BJ (cell line): ENCODE measurements around the gene OR8D1. TPM values are rescaled to one million over a fixed set of nuclear protein-coding genes. Genes with fewer than 3 reads are reported as not detected.
"Not testable (repeated sequence)": the region's sequence is repeated elsewhere in the genome, so short reads cannot be mapped to it uniquely, and the experiment has no call there.

Source experiments
- CTCF ChIA-PET: fragments of 350-600 bp; formaldehyde crosslinking; extraction: SDS; loops from one replicate; lab custom pipeline; 2021; ENCODE audit warnings: antibody characterized with exemption, inconsistent platforms; lab: Yijun Ruan, JAX
- POLR2A ChIA-PET: fragments of 300-600 bp; sonication (Branson Sonifier 250); formaldehyde crosslinking; extraction: SDS; loops from one replicate; lab custom pipeline; 2021; ENCODE audit warnings: antibody characterized with exemption; lab: Charles Lee
- DNase-seq: peaks from one replicate; pipeline ENCODE4 v3.0.0-alpha.2; 2011; ENCODE audit warnings: low read depth
- H3K27me3 ChIP-seq: 2 replicates; pipeline ENCODE4 v1.6.0; 2011; ENCODE audit warnings: low read length; ENCODE audit not compliant: control insufficient read depth, insufficient read depth
- H3K36me3 ChIP-seq: 2 replicates; pipeline ENCODE4 v1.5.1; 2011; ENCODE audit warnings: low read length; ENCODE audit not compliant: control insufficient read depth, insufficient read depth
- H3K4me3 ChIP-seq: 2 replicates; pipeline ENCODE4 v1.5.1; 2011; ENCODE audit warnings: low read depth, mild to moderate bottlenecking, control low read depth, low read length
- CTCF ChIP-seq: IDR thresholded peaks from 2 replicates; pipeline ENCODE4 v1.5.1; 2011; ENCODE audit warnings: low read depth, mild to moderate bottlenecking, control low read depth, inconsistent platforms, low read length, moderate library complexity; ENCODE audit not compliant: insufficient read depth
- polyA plus RNA-seq: library from polyadenylated mRNA; depleted of rRNA; stranded (reverse); fragments of >200 nt; gene quantifications from 2 replicates; pipeline ENCODE4 v1.2.3, GENCODE V29; 2011; rRNA removed

Gene OR8D1
- polyA plus RNA-seq, 1 experiment = not detected

GRCh38 chr11:124277207-124277606 lies 36.5 kb downstream of the OR8D1 start:
- CTCF ChIA-PET = no interaction called here
- no peaks in the 10 kb centered on the region for H3K27me3 ChIP-seq
- TF ChIP-seq CTCF = no peak
- H3K4me3 ChIP-seq = no peak overlapping the region
- POLR2A ChIA-PET = no interaction called here
- no peak for DNase-seq
- no peaks in the 10 kb centered on the region for H3K36me3 ChIP-seq

GRCh38 chr11:124276081-124276480 lies 37.7 kb downstream of the OR8D1 start:
- CTCF ChIA-PET = no interaction called here
- POLR2A ChIA-PET = no interaction called here
- Histone ChIP-seq H3K36me3 (no peaks in the 10 kb centered on the region), H3K4me3 (no peak overlapping the region), H3K27me3 (no peaks in the 10 kb centered on the region)
- no peak for TF ChIP-seq CTCF
- no peak for DNase-seq

- Histone ChIP-seq H3K4me3 (no peak overlapping the region), H3K27me3 (no peaks in the 10 kb centered on the region), H3K36me3 (no peaks in the 10 kb centered on the region)
- no peak for DNase-seq
- TF ChIP-seq CTCF = no peak
- ChIA-PET CTCF (no interaction called here), POLR2A (no interaction called here)
Observed at GRCh38 chr11:124274000-124274399, 39.7 kb downstream of the OR8D1 start.

- DNase-seq, POLR2A ChIA-PET, CTCF ChIA-PET: not testable (repeated sequence)
Observed at GRCh38 chr11:124270886-124271285, 42.9 kb downstream of the OR8D1 start.

GRCh38 chr11:124265041-124265440 lies 48.7 kb downstream of the OR8D1 start:
- CTCF ChIA-PET, H3K36me3 ChIP-seq, POLR2A ChIA-PET, H3K27me3 ChIP-seq, H3K4me3 ChIP-seq, DNase-seq: not testable (repeated sequence)

More at GRCh38 chr11:124270886-124271285, 42.9 kb downstream of the OR8D1 start:
- not testable (repeated sequence) for H3K4me3 ChIP-seq, H3K27me3 ChIP-seq, H3K36me3 ChIP-seq

- DNase-seq = no peak
- Histone ChIP-seq H3K27me3 (no peaks in the 10 kb centered on the region), H3K4me3 (no peak within 1 kb of the TSS), H3K36me3 (no peaks in the 10 kb centered on the region)
- ChIA-PET POLR2A (no interaction called here), CTCF (interaction anchor here (1.3 kb wide), 1 partner anchor 12 kb away, joined by 3 read pairs; no protein-coding TSS in a partner anchor)
- TF ChIP-seq CTCF = no peak
Observed at GRCh38 chr11:124256076-124256475, 57.7 kb downstream of the OR8D1 start, which contains the start of gene OR8G5. OR8G5 (plus strand) TSS chr11:124256376; CDS start chr11:124264932, 8,556 bp downstream.

Other genes starting within 250 kb of the OR8D1 start
- gene VWA5A, start 198.5 kb downstream of the OR8D1 start, polyA plus RNA-seq = 6.8 and 7.1 TPM in 2 replicates
- not detected in 2 replicates for gene OR10D3, start 130.6 kb downstream of the OR8D1 start, polyA plus RNA-seq
- gene OR8G1, start 72.9 kb downstream of the OR8D1 start, polyA plus RNA-seq = not detected in 2 replicates
- not detected in 2 replicates for gene OR8G5, start 57.6 kb downstream of the OR8D1 start, polyA plus RNA-seq
- gene OR8D2, start 6.2 kb upstream of the OR8D1 start, polyA plus RNA-seq = not detected in 2 replicates
- not detected in 2 replicates for gene OR8B2, start 70.5 kb upstream of the OR8D1 start, polyA plus RNA-seq
- not detected in 2 replicates for gene OR8B3, start 85.1 kb upstream of the OR8D1 start, polyA plus RNA-seq
- not detected in 2 replicates for gene OR8B4, start 110.9 kb upstream of the OR8D1 start, polyA plus RNA-seq
- gene OR8B8, start 131.7 kb upstream of the OR8D1 start, polyA plus RNA-seq = not detected in 2 replicates
- not detected in 2 replicates for gene OR8B12, start 229.7 kb upstream of the OR8D1 start, polyA plus RNA-seq